ENCODE data around the gene PAGE4.

The PAGE4 gene

GRCh38 chrX:49829016-49829415 lies at the start of gene PAGE4:
Gene PAGE4, plus strand, starts transcription at chrX:49829303. Its CDS starts 1,126 bp downstream, at chrX:49830429.
- DNase-seq, result no peak

GRCh38 chrX:49784747-49785280 lies 44.3 kb upstream of the PAGE4 start:
- no peak for DNase-seq

GRCh38 chrX:49792376-49792775 lies 36.7 kb upstream of the PAGE4 start:
- DNase-seq, result no peak

- DNase-seq, result no peak
Observed at GRCh38 chrX:49793686-49794085, 35.4 kb upstream of the PAGE4 start.

- DNase-seq, result no peak
Observed at GRCh38 chrX:49799828-49800227, 29.3 kb upstream of the PAGE4 start.

- no peak for DNase-seq
Observed at GRCh38 chrX:49809891-49810632, 19.0 kb upstream of the PAGE4 start.

- no peak for DNase-seq
Observed at GRCh38 chrX:49812177-49812576, 16.9 kb upstream of the PAGE4 start.

- no peak for DNase-seq
Observed at GRCh38 chrX:49816435-49816834, 12.7 kb upstream of the PAGE4 start.

- no peak for DNase-seq
Observed at GRCh38 chrX:49838374-49838773, 9.3 kb downstream of the PAGE4 start.

- peak in 2 of 4 experiments; percentile 1 to 5 for DNase-seq
Observed at GRCh38 chrX:49840679-49841078, 11.6 kb downstream of the PAGE4 start.

- DNase-seq, result no peak
Observed at GRCh38 chrX:49842621-49843020, 13.5 kb downstream of the PAGE4 start.

- no peak for DNase-seq
Observed at GRCh38 chrX:49844611-49845010, 15.5 kb downstream of the PAGE4 start.

GRCh38 chrX:49845701-49846403 lies 16.7 kb downstream of the PAGE4 start:
- DNase-seq, result no peak

- DNase-seq, result no peak
Observed at GRCh38 chrX:49846522-49846921, 17.4 kb downstream of the PAGE4 start.

- DNase-seq, result no peak
Observed at GRCh38 chrX:49848275-49848674, 19.2 kb downstream of the PAGE4 start.

GRCh38 chrX:49850028-49850427 lies 20.9 kb downstream of the PAGE4 start:
- DNase-seq, result no peak

- DNase-seq, result no peak
Observed at GRCh38 chrX:49853661-49854060, 24.6 kb downstream of the PAGE4 start.

GRCh38 chrX:49856819-49857218 lies 27.7 kb downstream of the PAGE4 start:
- DNase-seq, result no peak

GRCh38 chrX:49858341-49858740 lies 29.2 kb downstream of the PAGE4 start:
- DNase-seq, result no peak

- DNase-seq, result no peak
Observed at GRCh38 chrX:49859491-49859890, 30.4 kb downstream of the PAGE4 start.

- DNase-seq, result no peak
Observed at GRCh38 chrX:49860867-49861535, 31.9 kb downstream of the PAGE4 start.

GRCh38 chrX:49862093-49862492 lies 33.0 kb downstream of the PAGE4 start:
- no peak for DNase-seq

GRCh38 chrX:49868739-49869138 lies 39.6 kb downstream of the PAGE4 start:
- DNase-seq, result no peak

GRCh38 chrX:49876750-49877149 lies 47.6 kb downstream of the PAGE4 start:
- DNase-seq, result no peak
